Neural progenitor cell (in vitro differentiated cells): ENCODE data around the gene MACC1. TPM values are rescaled to one million over a fixed set of nuclear protein-coding genes. Genes with fewer than 3 reads are reported as not detected.

ENCODE experiments used
- DNase-seq: peaks from one replicate; pipeline ENCODE4 v3.0.0-alpha.2; 2016; ENCODE audit warnings: low spot score
- H2AFZ ChIP-seq: fragments of 200-600 bp; sonication (generic); replicated peaks from 2 replicates; pipeline ENCODE4 v1.6.1; 2016; ENCODE audit warnings: antibody characterized with exemption
- H3F3A ChIP-seq: fragments of 200-600 bp; sonication (generic); 2 replicates; pipeline ENCODE4 v1.6.1; 2016; ENCODE audit warnings: antibody characterized with exemption, low read depth
- H3K27ac ChIP-seq: fragments of 200-600 bp; sonication (generic); 2 replicates; pipeline ENCODE4 v1.5.1; 2016; ENCODE audit warnings: mild to moderate bottlenecking
- H3K27me3 ChIP-seq: fragments of 200-600 bp; sonication (generic); 2 replicates; pipeline ENCODE4 v1.6.1; 2016; ENCODE audit warnings: mild to moderate bottlenecking, moderate library complexity
- H3K36me3 ChIP-seq: fragments of 200-600 bp; sonication (generic); 2 replicates; pipeline ENCODE4 v1.5.1; 2016
- H3K4me1 ChIP-seq: fragments of 200-600 bp; sonication (generic); 2 replicates; pipeline ENCODE4 v1.6.1; 2016; ENCODE audit warnings: mixed run types
- H3K4me2 ChIP-seq: fragments of 200-600 bp; sonication (generic); 2 replicates; pipeline ENCODE4 v1.6.1; 2016
- H3K4me3 ChIP-seq: fragments of 200-600 bp; sonication (generic); 2 replicates; pipeline ENCODE4 v1.5.1; 2016
- H3K79me2 ChIP-seq: fragments of 200-600 bp; sonication (generic); 2 replicates; pipeline ENCODE4 v1.6.1; 2016; ENCODE audit warnings: low read depth
- H3K9ac ChIP-seq: fragments of 200-600 bp; sonication (generic); 2 replicates; pipeline ENCODE4 v1.6.1; 2016
- H3K9me3 ChIP-seq: fragments of 200-600 bp; sonication (generic); 2 replicates; pipeline ENCODE4 v1.5.1; 2016; ENCODE audit warnings: low read depth
- H4K20me1 ChIP-seq: fragments of 200-600 bp; sonication (generic); 2 replicates; pipeline ENCODE4 v1.6.1; 2016; ENCODE audit warnings: low read depth
- H3K27ac Mint-ChIP-seq: 3 replicates; pipeline ENCODE4 v1.8.0; 2021; ENCODE audit warnings: mixed read lengths
- H3K27me3 Mint-ChIP-seq: 2 replicates; pipeline ENCODE4 v1.8.0; 2022; ENCODE audit warnings: low read depth, mild to moderate bottlenecking, inconsistent platforms, moderate library complexity, mixed read lengths; ENCODE audit not compliant: insufficient read depth
- H3K36me3 Mint-ChIP-seq: 3 replicates; pipeline ENCODE4 v1.8.0; 2021; ENCODE audit warnings: mixed read lengths
- H3K4me1 Mint-ChIP-seq: 3 replicates; pipeline ENCODE4 v1.8.0; 2021; ENCODE audit warnings: mixed read lengths
- H3K4me3 Mint-ChIP-seq: 3 replicates; pipeline ENCODE4 v1.8.0; 2021; ENCODE audit warnings: mild to moderate bottlenecking, moderate library complexity, mixed read lengths
- H3K9me3 Mint-ChIP-seq: 3 replicates; pipeline ENCODE4 v1.8.0; 2020; ENCODE audit warnings: mixed read lengths
- EZH2 ChIP-seq: fragments of 200-600 bp; sonication (generic); IDR thresholded peaks from 2 replicates; pipeline ENCODE4 v1.6.1; 2017; ENCODE audit warnings: antibody characterized with exemption, mild to moderate bottlenecking, moderate library complexity
- EZH2phosphoT487 ChIP-seq: fragments of 200-600 bp; sonication (generic); IDR thresholded peaks from 2 replicates; pipeline ENCODE4 v1.6.1; 2017; ENCODE audit warnings: antibody characterized with exemption
- total RNA-seq: library from RNA; depleted of rRNA; stranded (reverse); fragments of >200 nt; gene quantifications from 2 replicates; pipeline ENCODE4 v1.2.3, GENCODE V29; 2015; ENCODE audit warnings: low replicate concordance
- TF ChIP-seq, protein P1 (sequence below): fragments of 200-600 bp; sonication (generic); IDR thresholded peaks from 2 replicates; pipeline ENCODE4 v1.5.1; 2017; ENCODE audit warnings: antibody characterized with exemption, mild to moderate bottlenecking

MACC1 gene
- total RNA-seq, 1 donor from 2014 or later, result 7.2 TPM

DNA sequence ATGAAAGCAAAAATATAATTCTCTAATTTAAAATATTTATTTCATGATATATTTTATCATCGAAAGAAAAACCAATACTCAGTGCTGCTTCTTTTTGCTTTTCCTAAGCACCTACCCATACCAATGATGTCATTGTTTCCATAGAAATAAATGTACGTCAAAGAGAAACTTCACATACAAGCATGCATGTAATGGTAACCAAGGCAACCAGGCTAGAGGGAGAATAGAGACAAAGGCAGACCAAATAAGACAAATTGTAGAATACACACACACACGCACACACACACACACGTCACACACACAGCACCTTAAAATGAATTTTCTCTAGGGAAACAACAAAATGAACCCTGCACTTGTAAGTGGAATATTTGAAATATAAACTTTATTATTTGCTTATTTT, 75.5 kb downstream of the MACC1 start:
- TF ChIP-seq EZH2 (no peak), EZH2phosphoT487 (no peak)
- TF ChIP-seq, protein P1, sequence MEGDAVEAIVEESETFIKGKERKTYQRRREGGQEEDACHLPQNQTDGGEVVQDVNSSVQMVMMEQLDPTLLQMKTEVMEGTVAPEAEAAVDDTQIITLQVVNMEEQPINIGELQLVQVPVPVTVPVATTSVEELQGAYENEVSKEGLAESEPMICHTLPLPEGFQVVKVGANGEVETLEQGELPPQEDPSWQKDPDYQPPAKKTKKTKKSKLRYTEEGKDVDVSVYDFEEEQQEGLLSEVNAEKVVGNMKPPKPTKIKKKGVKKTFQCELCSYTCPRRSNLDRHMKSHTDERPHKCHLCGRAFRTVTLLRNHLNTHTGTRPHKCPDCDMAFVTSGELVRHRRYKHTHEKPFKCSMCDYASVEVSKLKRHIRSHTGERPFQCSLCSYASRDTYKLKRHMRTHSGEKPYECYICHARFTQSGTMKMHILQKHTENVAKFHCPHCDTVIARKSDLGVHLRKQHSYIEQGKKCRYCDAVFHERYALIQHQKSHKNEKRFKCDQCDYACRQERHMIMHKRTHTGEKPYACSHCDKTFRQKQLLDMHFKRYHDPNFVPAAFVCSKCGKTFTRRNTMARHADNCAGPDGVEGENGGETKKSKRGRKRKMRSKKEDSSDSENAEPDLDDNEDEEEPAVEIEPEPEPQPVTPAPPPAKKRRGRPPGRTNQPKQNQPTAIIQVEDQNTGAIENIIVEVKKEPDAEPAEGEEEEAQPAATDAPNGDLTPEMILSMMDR, result no peak
- Mint-ChIP-seq H3K9me3 (peaks cover 9% of the 10 kb centered on the region), H3K4me1 (peaks cover 41% of the 10 kb centered on the region), H3K27me3 (no peaks in the 10 kb centered on the region), H3K27ac (peak overlapping the region; percentile 96), H3K4me3 (peak overlapping the region; percentile 3), H3K36me3 (peaks cover 4% of the 10 kb centered on the region)
- H3K36me3 ChIP-seq, result no peaks in the 10 kb centered on the region
- no peak for DNase-seq
- no peaks in the 10 kb centered on the region for H3K27me3 ChIP-seq
- no peaks in the 10 kb centered on the region for H3K9me3 ChIP-seq
- no peak overlapping the region for H3K4me2 ChIP-seq
- H3K9ac ChIP-seq, result no peak overlapping the region
- no peaks in the 10 kb centered on the region for H4K20me1 ChIP-seq
- H3F3A ChIP-seq, result no peaks in the 10 kb centered on the region
- H3K4me1 ChIP-seq, result no peaks in the 10 kb centered on the region
- no peak overlapping the region for H3K4me3 ChIP-seq
- no peaks in the 10 kb centered on the region for H3K79me2 ChIP-seq
- no peak overlapping the region for H2AFZ ChIP-seq
- H3K27ac ChIP-seq, result no peak overlapping the region

DNA sequence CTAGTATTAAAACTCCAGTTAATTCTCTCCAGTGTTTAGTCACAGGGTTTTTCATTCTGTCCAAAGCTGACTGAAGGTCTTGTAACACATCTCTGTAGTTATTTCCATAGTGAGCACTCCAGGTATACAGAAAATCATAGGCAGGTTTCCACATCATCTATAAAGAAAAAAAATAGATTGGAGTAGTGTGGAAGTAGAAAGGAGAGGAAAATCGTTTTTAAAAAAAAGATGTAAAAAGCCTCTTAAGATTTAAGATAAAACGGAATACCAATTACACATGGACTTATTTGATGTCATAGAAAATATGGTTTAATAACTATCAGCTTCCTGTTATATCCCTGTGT, 76.2 kb downstream of the MACC1 start:
- no peak for DNase-seq
- no peaks in the 10 kb centered on the region for H3K27me3 Mint-ChIP-seq
- no peaks in the 10 kb centered on the region for H3F3A ChIP-seq
- no peaks in the 10 kb centered on the region for H4K20me1 ChIP-seq
- H3K4me1 Mint-ChIP-seq, result peaks cover 41% of the 10 kb centered on the region
- H3K9me3 Mint-ChIP-seq, result peaks cover 9% of the 10 kb centered on the region
- no peak overlapping the region for H2AFZ ChIP-seq
- no peak overlapping the region for H3K4me3 ChIP-seq
- no peak overlapping the region for H3K4me2 ChIP-seq
- no peak overlapping the region for H3K9ac ChIP-seq
- H3K9me3 ChIP-seq, result no peaks in the 10 kb centered on the region
- peak overlapping the region; percentile 5 for H3K4me3 Mint-ChIP-seq
- H3K27ac ChIP-seq, result no peak overlapping the region
- TF ChIP-seq EZH2 (no peak), EZH2phosphoT487 (no peak)
- TF ChIP-seq, protein P1, result no peak
- peak overlapping the region; percentile 97 for H3K27ac Mint-ChIP-seq
- H3K79me2 ChIP-seq, result no peaks in the 10 kb centered on the region
- H3K4me1 ChIP-seq, result no peaks in the 10 kb centered on the region
- H3K36me3 Mint-ChIP-seq, result peaks cover 4% of the 10 kb centered on the region
- no peaks in the 10 kb centered on the region for H3K27me3 ChIP-seq
- no peaks in the 10 kb centered on the region for H3K36me3 ChIP-seq

DNA sequence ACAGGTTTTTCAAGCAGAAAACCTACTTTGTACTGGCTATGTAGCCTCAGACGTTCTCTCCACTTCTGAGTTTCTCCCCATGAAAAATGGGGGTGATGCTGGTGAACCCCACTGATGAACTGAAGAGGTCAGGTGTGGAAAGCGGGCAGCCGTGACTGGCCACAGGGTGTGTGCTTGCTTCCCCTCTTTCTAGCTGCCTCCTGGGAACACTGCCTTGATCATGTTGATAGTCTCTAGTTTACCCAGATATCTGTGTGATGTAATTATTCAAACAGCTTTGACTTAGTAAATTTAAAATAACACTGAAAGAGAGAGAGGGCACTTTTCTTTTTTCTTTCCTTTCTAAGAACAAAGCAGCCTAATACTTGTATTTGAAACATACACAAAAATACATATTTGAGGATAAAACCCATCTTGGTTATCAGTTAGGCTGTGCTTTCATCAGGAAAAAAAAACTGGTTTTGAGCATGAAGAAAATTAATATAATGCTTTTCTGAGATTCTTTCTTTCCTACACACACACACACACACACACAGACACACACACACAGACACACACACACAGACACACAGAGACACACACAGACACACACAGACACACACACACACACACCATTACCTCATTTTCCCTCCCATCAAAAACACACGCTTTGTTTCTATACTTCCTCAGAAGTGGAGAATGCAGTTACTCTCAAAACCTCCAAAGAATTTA, 76.7 kb downstream of the MACC1 start:
- Histone ChIP-seq H2AFZ (no peak overlapping the region), H3K4me2 (no peak overlapping the region), H3K79me2 (no peaks in the 10 kb centered on the region), H3K27me3 (no peaks in the 10 kb centered on the region), H3K9me3 (no peaks in the 10 kb centered on the region), H4K20me1 (no peaks in the 10 kb centered on the region), H3K4me3 (no peak overlapping the region), H3K36me3 (no peaks in the 10 kb centered on the region), H3K9ac (no peak overlapping the region), H3K4me1 (no peaks in the 10 kb centered on the region), H3K27ac (no peak overlapping the region), H3F3A (no peaks in the 10 kb centered on the region)
- Mint-ChIP-seq H3K4me3 (peak overlapping the region; percentile 5), H3K27me3 (no peaks in the 10 kb centered on the region), H3K4me1 (peaks cover 41% of the 10 kb centered on the region), H3K36me3 (peaks cover 4% of the 10 kb centered on the region), H3K9me3 (peaks cover 9% of the 10 kb centered on the region), H3K27ac (peak overlapping the region; percentile 97)
- DNase-seq, result no peak
- TF ChIP-seq EZH2 (no peak), EZH2phosphoT487 (no peak)
- TF ChIP-seq, protein P1, result no peak
